GM12878 (cell line): ENCODE results near the gene HSPA4. TPM values are rescaled to one million over a fixed set of nuclear protein-coding genes. Genes with fewer than 3 reads are reported as not detected.

Source experiments
- BHLHE40 ChIP-seq, 2 experiments: fragments of 450-650 bp in 1 of 2; IDR thresholded peaks; 2 replicates each; pipeline ENCODE4 v1.6.1; 2011 to 2017; ENCODE audit warnings: low read depth in 2 of 2, borderline replicate concordance in 1 of 2, improper control_type of control experiment in 1 of 2, low read length in 1 of 2, mild to moderate bottlenecking in 1 of 2
- CEBPZ ChIP-seq: fragments of 150-350 bp; IDR thresholded peaks from 2 replicates; pipeline ENCODE4 v1.6.1; 2016; ENCODE audit warnings: low read depth, low read length
- CREB1 ChIP-seq: IDR thresholded peaks from 2 replicates; pipeline ENCODE4 v1.6.1; 2012; ENCODE audit warnings: low read depth, mild to moderate bottlenecking, inconsistent platforms
- CTCF ChIP-seq, 3 experiments: IDR thresholded peaks in 2 of 3; conservative IDR thresholded peaks in 1 of 3; 2 replicates each; pipeline ENCODE4 v1.5.1; 2011; ENCODE audit warnings: low read depth in 3 of 3, low read length in 3 of 3, mild to moderate bottlenecking in 3 of 3, control low read depth in 2 of 3, moderate library complexity in 2 of 3, inconsistent platforms in 1 of 3, mixed read lengths in 1 of 3; ENCODE audit not compliant: control insufficient read depth in 2 of 3, insufficient read depth in 1 of 3; ENCODE audit errors: extremely low read depth in 1 of 3
- EED ChIP-seq: sonication (generic); IDR thresholded peaks from 2 replicates; pipeline ENCODE4 v1.6.1; 2016; ENCODE audit warnings: antibody characterized with exemption, low read depth
- JUNB ChIP-seq: IDR thresholded peaks from 2 replicates; pipeline ENCODE4 v1.6.1; 2016; ENCODE audit warnings: antibody characterized with exemption, mild to moderate bottlenecking
- KAT2A ChIP-seq: conservative IDR thresholded peaks from 2 replicates; pipeline ENCODE4 v1.6.1; 2011; ENCODE audit warnings: low read depth, low read length; ENCODE audit not compliant: control insufficient read depth
- KDM1A ChIP-seq: fragments of 200-600 bp; sonication (generic); IDR thresholded peaks from 2 replicates; pipeline ENCODE4 v1.6.1; 2016; ENCODE audit warnings: borderline replicate concordance
- KLF5 ChIP-seq: fragments of 450-650 bp; IDR thresholded peaks from 2 replicates; pipeline ENCODE4 v1.6.1; 2014; ENCODE audit warnings: mild to moderate bottlenecking; ENCODE audit not compliant: partially characterized antibody
- MYB ChIP-seq: fragments of 150-350 bp; IDR thresholded peaks from 2 replicates; pipeline ENCODE4 v1.6.1; 2014; ENCODE audit warnings: mild to moderate bottlenecking, low read depth, low read length, borderline replicate concordance
- NFYB ChIP-seq: IDR thresholded peaks from 2 replicates; pipeline ENCODE4 v1.6.1; 2011; ENCODE audit warnings: low read depth, mild to moderate bottlenecking, low read length, improper control_type of control experiment, moderate library complexity; ENCODE audit not compliant: insufficient read depth
- PAX8 ChIP-seq: fragments of 450-650 bp; IDR thresholded peaks from 2 replicates; pipeline ENCODE4 v1.6.1; 2017; ENCODE audit warnings: mild to moderate bottlenecking, moderate library complexity
- SKIL ChIP-seq: fragments of 450-650 bp; IDR thresholded peaks from 2 replicates; pipeline ENCODE4 v1.6.1; 2017; ENCODE audit warnings: mild to moderate bottlenecking, low read depth, inconsistent platforms; ENCODE audit not compliant: poor library complexity, severe bottlenecking
- STAT3 ChIP-seq: IDR thresholded peaks from 2 replicates; pipeline ENCODE4 v1.6.1; 2011; ENCODE audit warnings: low read depth, low read length, improper control_type of control experiment
- TCF7 ChIP-seq: IDR thresholded peaks from 2 replicates; pipeline ENCODE4 v1.6.1; 2014; ENCODE audit warnings: antibody characterized with exemption, borderline replicate concordance
- ZNF207 ChIP-seq: fragments of 450-650 bp; IDR thresholded peaks from 2 replicates; pipeline ENCODE4 v1.6.1; 2014; ENCODE audit warnings: antibody characterized with exemption, mild to moderate bottlenecking, borderline replicate concordance
- ZNF24 ChIP-seq: fragments of 450-650 bp; IDR thresholded peaks from 2 replicates; pipeline ENCODE4 v1.6.1; 2017; ENCODE audit warnings: antibody characterized with exemption, mild to moderate bottlenecking
- ZZZ3 ChIP-seq: IDR thresholded peaks from 2 replicates; pipeline ENCODE4 v1.6.1; 2011; ENCODE audit warnings: low read depth; ENCODE audit not compliant: control insufficient read depth, insufficient read length
- polyA plus RNA-seq, 11 experiments: library from polyadenylated mRNA; depleted of rRNA in 4 of 11; unstranded in 6 of 11; stranded (reverse) in 5 of 11; fragments of >200 nt; fragmentation: Nextera tagmentation in 4 of 11; fragmentation: Illumina TruSeq in 1 of 11; extraction: Ambion mirVana in 4 of 11; extraction: Trizol in 1 of 11; gene quantifications; 1 replicate in 1 of 11; 2 replicates in 10 of 11; pipeline versions ENCODE4 v1.2.1 to v1.2.3, GENCODE V29; 2011 to 2016; ENCODE audit warnings: inconsistent platforms in 2 of 11, missing spikeins in 2 of 11, low read depth in 1 of 11
- total RNA-seq, 4 experiments: library from RNA; depleted of rRNA in 3 of 4; stranded (reverse); fragments of >200 nt in 3 of 4; fragmentation: Illumina TruSeq in 1 of 4; extraction: Trizol in 1 of 4; gene quantifications; 2 replicates each; pipeline versions ENCODE4 v1.2.1 to v1.2.3, GENCODE V29; 2013 to 2021

The HSPA4 gene
- total and polyA plus RNA-seq, 10 of the 15 experiments (the other 5 are each of a cell fraction or from before 2014, with no cell fraction given) = 61.6 to 234 (median 116) TPM

- TF ChIP-seq JUNB = no peak
- no peak for TF ChIP-seq CTCF (IDR thresholded peaks at IDR 0.05 in 2 of 3, conservative IDR thresholded peaks at IDR 0.05 in 1 of 3; ENCODE audit: control insufficient read depth in 2 of 3, extremely low read depth in 1 of 3, insufficient read depth in 1 of 3, low read depth in 3 of 3, low read length in 3 of 3)
- no peak for TF ChIP-seq NFYB
- TF ChIP-seq STAT3 = no peak
- TF ChIP-seq SKIL = no peak
- peak; percentile 96 for TF ChIP-seq TCF7
- TF ChIP-seq EED = no peak
- TF ChIP-seq MYB = no peak
- TF ChIP-seq BHLHE40 (IDR thresholded peaks at IDR 0.05; ENCODE audit: borderline replicate concordance in 1 of 2, low read depth in 2 of 2, low read length in 1 of 2) = peak; percentile 9 to 34; a peak in 1 of 4 replicates
- no peak for TF ChIP-seq KDM1A
- no peak for TF ChIP-seq ZZZ3
- peak; percentile 43 for TF ChIP-seq KLF5
- no peak; the same call in 1 of the 2 replicates for TF ChIP-seq ZNF207
- no peak for TF ChIP-seq CEBPZ
- no peak for TF ChIP-seq ZNF24
- TF ChIP-seq PAX8 = no peak
- TF ChIP-seq KAT2A = no peak
- peak; percentile 97 for TF ChIP-seq CREB1
Observed at GRCh38 chr5:133051542-133052316, at the start of gene HSPA4 (continued).
